Lower leg skin (tissue), 3 donors: ENCODE results near the gene MAPK13.

Experiments
- POLR2A ChIP-seq, 2 donors: fragments of 450-650 bp; IDR thresholded peaks; one replicate each; pipeline ENCODE4 v1.6.1; 2016 to 2017; ENCODE audit warnings: antibody characterized with exemption in 2 of 2, mild to moderate bottlenecking in 1 of 2, moderate library complexity in 1 of 2
- TF ChIP-seq, protein P1 (sequence below), 3 donors: fragments of 450-650 bp; IDR thresholded peaks; one replicate each; pipeline ENCODE4 v1.5.1; 2016; ENCODE audit warnings: antibody characterized with exemption in 3 of 3, mild to moderate bottlenecking in 3 of 3, moderate library complexity in 2 of 3

DNA sequence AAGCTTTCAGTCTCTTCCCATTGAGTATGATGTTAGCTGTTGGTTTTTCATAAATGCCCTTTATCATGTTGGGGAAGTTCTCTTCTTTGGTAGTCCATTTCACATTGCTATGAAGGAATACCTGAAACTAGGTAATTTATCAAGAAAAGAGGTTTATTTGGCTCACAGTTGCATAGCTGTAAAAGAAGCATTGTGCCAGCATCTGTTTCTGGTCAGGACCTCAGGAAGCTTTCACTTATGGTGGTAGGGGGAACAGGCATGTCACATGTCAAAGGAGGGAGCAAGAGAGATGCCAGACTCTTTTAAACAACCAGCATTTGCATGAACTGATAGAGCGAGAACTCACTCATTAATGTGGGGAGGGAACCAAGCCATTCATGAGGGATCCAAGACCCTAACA, 48.0 kb upstream of the MAPK13 start:
- TF ChIP-seq, protein P1, sequence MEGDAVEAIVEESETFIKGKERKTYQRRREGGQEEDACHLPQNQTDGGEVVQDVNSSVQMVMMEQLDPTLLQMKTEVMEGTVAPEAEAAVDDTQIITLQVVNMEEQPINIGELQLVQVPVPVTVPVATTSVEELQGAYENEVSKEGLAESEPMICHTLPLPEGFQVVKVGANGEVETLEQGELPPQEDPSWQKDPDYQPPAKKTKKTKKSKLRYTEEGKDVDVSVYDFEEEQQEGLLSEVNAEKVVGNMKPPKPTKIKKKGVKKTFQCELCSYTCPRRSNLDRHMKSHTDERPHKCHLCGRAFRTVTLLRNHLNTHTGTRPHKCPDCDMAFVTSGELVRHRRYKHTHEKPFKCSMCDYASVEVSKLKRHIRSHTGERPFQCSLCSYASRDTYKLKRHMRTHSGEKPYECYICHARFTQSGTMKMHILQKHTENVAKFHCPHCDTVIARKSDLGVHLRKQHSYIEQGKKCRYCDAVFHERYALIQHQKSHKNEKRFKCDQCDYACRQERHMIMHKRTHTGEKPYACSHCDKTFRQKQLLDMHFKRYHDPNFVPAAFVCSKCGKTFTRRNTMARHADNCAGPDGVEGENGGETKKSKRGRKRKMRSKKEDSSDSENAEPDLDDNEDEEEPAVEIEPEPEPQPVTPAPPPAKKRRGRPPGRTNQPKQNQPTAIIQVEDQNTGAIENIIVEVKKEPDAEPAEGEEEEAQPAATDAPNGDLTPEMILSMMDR (IDR thresholded peaks at IDR 0.05): no peak
- TF ChIP-seq POLR2A (IDR thresholded peaks at IDR 0.05): no peak
